Hepatocyte (in vitro differentiated cells): ENCODE data around the gene ELL2.

Source experiments
- CTCF ChIP-seq: fragments of 200-600 bp; sonication (generic); IDR thresholded peaks from 2 replicates; pipeline ENCODE4 v1.5.1; 2016; ENCODE audit warnings: antibody characterized with exemption, mild to moderate bottlenecking; ENCODE audit not compliant: poor library complexity
- EZH2 ChIP-seq: fragments of 200-600 bp; sonication (generic); IDR thresholded peaks from 2 replicates; pipeline ENCODE4 v1.6.1; 2016; ENCODE audit warnings: antibody characterized with exemption, mild to moderate bottlenecking, borderline replicate concordance

- no peak for TF ChIP-seq EZH2
- no peak for TF ChIP-seq CTCF
Observed at GRCh38 chr5:95942968-95943367, 18.7 kb downstream of the ELL2 start.
